IMR-90 (cell line): ENCODE results near the gene GFER.

Experiments
- CEBPB ChIP-seq: IDR thresholded peaks from 2 replicates; pipeline ENCODE4 v1.6.1; 2012; ENCODE audit warnings: low read depth, low read length, improper control_type of control experiment
- CTCF ChIP-seq: conservative IDR thresholded peaks from 2 replicates; pipeline ENCODE4 v1.5.1; 2012; ENCODE audit warnings: mild to moderate bottlenecking, low read depth, low read length, improper control_type of control experiment
- POLR2A ChIP-seq: IDR thresholded peaks from 2 replicates; pipeline ENCODE4 v1.6.1; 2012; ENCODE audit warnings: mild to moderate bottlenecking, low read depth, low read length
- RAD21 ChIP-seq: IDR thresholded peaks from 2 replicates; pipeline ENCODE4 v1.6.1; 2012; ENCODE audit warnings: low read length, improper control_type of control experiment

GRCh38 chr16:2001035-2001434 is 17.0 kb downstream of the GFER start:
- TF ChIP-seq POLR2A, result no peak
- TF ChIP-seq CTCF, result no peak
- no peak for TF ChIP-seq CEBPB
- TF ChIP-seq RAD21, result no peak
